Mammary epithelial cell (primary cell): ENCODE results near the gene CFAP65.

Experiments
- CTCF ChIP-seq, 2 donors: IDR thresholded peaks in 1 of 2; conservative IDR thresholded peaks in 1 of 2; 2 replicates each; pipeline ENCODE4 v1.5.1; 2011 to 2012; ENCODE audit warnings: inconsistent platforms in 2 of 2, low read length in 2 of 2, mild to moderate bottlenecking in 2 of 2, control low read depth in 1 of 2, low read depth in 1 of 2; ENCODE audit not compliant: insufficient read depth in 1 of 2; ENCODE audit errors: extremely low read depth in 1 of 2
- EZH2 ChIP-seq: IDR thresholded peaks from 2 replicates; pipeline ENCODE4 v1.6.1; 2012; ENCODE audit warnings: low read length, inconsistent platforms, borderline replicate concordance

GRCh38 chr2:218957671-218958070 is 83.6 kb downstream of the CFAP65 start:
- TF ChIP-seq CTCF (conservative IDR thresholded peaks at IDR 0.05 in 1 of 2, IDR thresholded peaks at IDR 0.05 in 1 of 2; ENCODE audit: extremely low read depth in 1 of 2, insufficient read depth in 1 of 2, low read depth in 1 of 2, low read length in 2 of 2) (no peak), EZH2 (no peak)
